GM18907 (cell line): ENCODE results near the gene CMTM7.
"Not testable (repeated sequence)": the region's sequence is repeated elsewhere in the genome, so short reads cannot be mapped to it uniquely, and the experiment has no call there.

Experiments used
- ATAC-seq: cut with Tn5 transposase; IDR thresholded peaks from one replicate; pipeline ENCODE4 v1.9.1; 2021; ENCODE audit warnings: mild to moderate bottlenecking, moderate library complexity; ENCODE audit not compliant: unreplicated experiment

CMTM7 gene

GRCh38 chr3:32456429-32457130, 64.9 kb downstream of the CMTM7 start:
- no peak for ATAC-seq

DNA sequence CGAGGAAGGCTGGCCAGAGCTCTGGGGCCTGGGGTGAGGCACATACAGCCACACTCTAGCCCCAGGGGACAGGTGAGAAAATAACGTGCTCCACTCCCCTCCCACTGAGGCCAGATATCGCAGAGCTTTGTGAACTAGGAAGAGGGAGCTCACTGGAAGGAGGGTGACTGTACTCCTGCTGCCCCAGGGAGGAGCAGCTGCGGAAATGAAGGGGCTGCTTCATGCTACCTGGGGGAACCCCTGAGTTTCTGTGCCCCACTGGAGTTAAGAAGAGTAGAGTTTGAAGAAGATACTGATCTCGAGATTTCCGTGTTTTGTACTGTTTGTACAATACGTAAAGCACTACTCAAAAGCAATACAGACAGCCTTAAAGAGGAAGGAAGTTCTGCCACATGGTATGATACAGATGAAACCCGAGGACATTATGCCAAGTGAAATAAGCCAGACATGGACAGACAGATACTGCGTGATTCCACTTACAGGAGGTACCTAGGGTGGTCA, 66.4 kb downstream of the CMTM7 start:
- ATAC-seq = no peak

DNA sequence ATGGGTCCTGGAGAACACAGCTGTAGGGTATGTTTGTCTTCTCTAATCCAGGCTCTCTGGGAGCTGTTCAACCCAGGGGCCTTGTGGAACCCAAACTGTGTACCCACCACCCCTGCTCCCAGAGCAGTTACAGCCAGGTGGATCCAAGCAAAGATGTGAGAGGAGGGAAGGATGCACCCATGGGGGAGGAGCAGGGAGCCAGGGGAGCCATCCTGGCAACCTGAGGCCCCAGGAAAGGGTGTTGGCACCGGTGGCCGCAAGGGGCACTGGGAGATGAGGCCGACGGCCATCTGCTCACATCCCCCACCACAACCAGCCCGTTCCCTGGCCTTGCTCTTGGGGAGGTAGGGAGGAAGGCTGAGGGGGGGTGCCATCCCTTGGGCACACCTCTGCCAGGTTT, 67.8 kb downstream of the CMTM7 start:
- ATAC-seq = no peak

DNA sequence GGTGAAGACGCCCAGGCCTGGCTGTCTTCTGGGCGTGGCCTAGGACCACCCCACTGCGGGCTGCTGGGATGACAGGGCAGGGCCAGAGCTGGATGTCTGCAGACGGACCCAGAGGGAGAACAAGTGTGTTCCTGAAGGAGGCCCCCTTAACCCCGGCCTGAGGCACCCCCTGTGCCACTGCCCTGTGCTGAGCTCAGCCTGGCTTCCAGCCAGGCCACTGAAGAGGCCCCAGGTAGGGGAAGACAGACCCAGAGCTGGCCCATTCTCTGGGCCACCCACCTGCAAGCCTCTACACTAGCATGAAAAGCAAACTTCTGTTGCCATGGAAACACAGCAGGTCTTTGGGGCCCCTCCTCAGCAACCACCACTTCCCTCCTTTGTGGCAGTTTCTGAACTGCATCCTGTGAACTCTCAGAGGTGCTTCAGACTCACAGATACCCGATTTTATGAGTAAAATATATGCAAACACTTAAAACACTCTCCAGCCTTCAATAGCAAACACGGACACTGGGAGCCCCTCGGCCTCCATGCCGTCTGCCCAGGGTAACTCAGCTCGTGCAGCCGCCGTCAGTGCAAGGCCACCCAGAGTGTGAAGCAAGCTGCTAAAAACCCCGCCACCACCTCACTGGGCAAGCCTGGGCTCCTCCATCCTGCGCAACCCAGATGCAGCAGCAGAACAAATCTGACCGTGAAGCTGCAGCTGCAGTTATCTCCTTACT, 68.5 kb downstream of the CMTM7 start:
- peak; percentile 93 for ATAC-seq

DNA sequence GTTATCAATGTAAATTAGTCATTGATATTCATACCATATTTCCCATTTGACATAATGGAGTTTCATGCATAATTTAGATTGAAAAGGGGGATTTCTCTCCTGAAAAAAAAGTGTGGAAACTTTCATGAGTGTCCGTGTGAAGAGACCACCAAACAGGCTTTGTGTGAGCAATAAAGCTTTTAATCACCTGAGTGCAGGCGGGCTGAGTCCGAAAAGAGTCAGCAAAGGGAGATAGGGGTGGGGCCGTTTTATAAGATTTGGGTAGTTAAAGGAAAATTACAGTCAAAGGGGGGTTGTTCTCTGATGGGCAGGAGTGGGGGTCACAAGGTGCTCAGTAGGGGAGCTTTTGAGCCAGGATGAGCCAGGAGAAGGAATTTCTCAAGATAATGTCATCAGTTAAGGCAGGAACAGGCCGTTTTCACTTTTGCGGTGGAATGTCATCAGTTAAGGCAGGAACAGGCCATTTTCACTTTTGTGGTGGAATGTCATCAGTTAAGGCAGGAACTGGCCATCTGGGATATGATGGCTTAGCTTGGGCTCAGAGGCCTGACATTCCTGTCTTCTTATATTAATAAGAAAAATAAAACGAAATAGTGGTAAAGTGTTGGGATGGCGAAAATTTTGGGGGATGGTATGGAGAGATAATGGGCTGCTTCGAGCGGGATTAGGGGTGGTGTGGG, 69.3 kb downstream of the CMTM7 start:
- ATAC-seq = not testable (repeated sequence)

DNA sequence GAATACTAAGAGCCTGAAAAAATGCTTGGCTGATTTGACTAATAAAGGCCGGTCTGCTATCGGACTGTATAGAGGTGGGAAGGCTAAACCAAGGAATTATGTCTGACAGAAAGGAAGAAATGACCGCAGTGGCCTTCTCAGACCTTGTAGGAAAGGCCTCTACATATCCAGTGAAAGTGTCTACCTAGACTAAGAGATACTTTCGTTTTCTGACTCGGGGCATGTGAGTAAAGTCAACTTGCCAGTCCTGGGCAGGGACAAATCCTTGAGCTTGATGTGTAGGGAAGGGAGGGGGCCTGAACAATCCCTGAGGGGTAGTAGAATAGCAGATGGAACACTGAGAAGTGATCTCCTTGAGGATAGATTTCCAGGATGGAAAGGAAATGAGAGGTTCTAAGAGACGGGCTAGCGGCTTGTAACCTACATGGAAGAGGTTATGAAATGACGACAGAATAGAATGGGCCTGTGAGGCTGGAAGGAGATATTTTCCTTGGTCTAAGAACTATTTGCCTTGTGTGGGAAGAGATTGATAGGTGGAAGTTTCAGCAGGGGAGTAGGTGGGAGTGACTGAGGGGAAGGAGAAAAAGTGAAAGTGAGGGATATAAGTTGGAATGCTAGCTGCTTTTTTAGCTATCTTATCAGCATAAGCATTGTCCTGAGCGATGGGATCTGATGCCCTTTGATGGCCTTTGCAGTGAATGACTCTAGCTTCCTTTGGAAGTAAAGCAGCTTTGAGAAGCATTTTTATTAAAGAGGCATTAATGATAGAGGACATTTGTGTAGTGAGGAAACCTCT, 70.7 kb downstream of the CMTM7 start:
- not testable (repeated sequence) for ATAC-seq

- ATAC-seq = not testable (repeated sequence)
Observed at GRCh38 chr3:32463415-32463814, 71.8 kb downstream of the CMTM7 start.

GRCh38 chr3:32464726-32465125, 73.1 kb downstream of the CMTM7 start:
- ATAC-seq = not testable (repeated sequence)

DNA sequence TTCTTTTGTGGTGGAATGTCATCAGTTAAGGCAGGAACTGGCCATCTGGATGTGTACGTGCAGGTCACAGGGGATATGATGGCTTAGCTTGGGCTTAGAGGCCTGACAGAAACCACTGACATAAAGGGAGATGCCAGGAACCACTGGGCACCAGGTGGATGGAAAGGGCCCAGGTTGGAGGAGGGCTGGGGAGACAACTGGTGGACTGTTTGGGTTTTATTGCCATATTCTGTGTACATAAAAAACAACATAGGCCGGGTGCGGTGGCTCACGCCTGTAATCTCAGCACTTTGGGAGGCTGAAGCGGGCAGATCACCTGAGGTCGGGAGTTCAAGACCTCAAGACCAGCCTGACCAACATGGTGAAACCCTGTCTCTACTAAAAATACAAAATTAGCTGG, 75.2 kb downstream of the CMTM7 start:
- not testable (repeated sequence) for ATAC-seq

- peak; percentile 79 for ATAC-seq
Observed at GRCh38 chr3:32467333-32468070, 75.8 kb downstream of the CMTM7 start.

- ATAC-seq = peak; percentile 27
Observed at GRCh38 chr3:32469151-32469874, 77.7 kb downstream of the CMTM7 start.

- no peak for ATAC-seq
Observed at GRCh38 chr3:32470362-32470761, 78.7 kb downstream of the CMTM7 start.

DNA sequence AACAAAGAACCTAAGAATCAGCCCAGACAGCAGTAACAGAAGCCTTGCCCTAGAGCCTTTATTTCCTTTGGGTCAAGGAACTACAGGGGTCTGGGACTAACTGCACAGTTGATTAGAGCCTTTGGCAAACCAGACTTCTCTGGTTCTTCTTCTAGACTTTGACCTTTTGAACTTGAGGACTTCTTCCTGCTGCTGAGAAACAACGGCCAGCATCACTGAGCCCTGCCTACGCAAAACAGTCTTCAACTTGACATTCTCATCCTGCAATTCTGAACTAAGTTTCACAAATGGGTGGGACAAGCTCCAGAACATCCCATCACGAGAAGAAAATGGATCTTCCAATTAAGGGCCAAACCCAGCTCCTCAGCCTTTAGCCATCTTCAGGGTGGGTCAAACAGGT, 79.6 kb downstream of the CMTM7 start:
- ATAC-seq = no peak

GRCh38 chr3:32472151-32472550, 80.5 kb downstream of the CMTM7 start:
- ATAC-seq = not testable (repeated sequence)

- ATAC-seq = no peak
Observed at GRCh38 chr3:32474201-32474600, 82.5 kb downstream of the CMTM7 start.

GRCh38 chr3:32480604-32481003, 89.0 kb downstream of the CMTM7 start:
- no peak for ATAC-seq

- ATAC-seq = no peak
Observed at GRCh38 chr3:32481791-32482631, 90.4 kb downstream of the CMTM7 start.

DNA sequence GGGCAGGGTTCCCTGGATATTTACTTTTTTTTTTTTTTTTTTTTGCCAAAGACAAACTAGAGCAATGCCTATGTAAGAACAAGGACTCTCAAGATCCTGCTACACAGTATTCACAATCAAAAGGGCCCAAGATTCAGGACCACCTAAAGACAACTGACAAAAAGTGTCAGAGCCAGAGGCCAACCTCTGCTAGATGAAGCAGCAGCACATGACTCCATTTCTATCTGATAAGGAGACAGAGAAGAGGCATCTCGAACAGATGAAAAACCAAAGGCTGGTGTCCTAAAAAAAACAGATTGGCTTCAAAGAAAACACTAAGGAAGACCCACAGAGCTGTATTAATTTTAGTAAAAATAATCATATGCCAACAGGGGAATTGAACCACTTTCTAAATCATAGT, 91.0 kb downstream of the CMTM7 start:
- no peak for ATAC-seq

DNA sequence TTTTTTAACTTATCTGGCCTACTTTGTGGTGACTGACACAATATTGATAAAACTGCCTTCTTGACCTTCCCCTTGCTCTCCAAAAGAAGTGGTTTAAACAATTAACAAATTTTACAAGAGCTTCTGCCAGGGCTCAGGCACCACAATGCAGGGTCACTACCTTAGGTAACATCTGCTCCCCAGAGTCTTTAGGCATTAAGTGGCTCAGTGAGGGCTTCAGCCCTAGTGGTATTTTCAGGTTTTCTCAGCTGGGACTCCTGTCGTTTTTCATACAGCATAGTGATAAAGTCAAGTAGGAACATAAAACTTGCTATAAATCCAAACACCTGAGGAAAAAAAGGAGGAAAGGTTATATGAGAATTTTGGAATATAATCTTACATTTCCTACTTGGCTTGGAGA, 92.1 kb downstream of the CMTM7 start:
- ATAC-seq = no peak
